HG02588 (cell line): ENCODE measurements around the gene AP2A1.
A peak's percentile ranks its signal among the peaks of the same experiment; 100 is the strongest.

Experiments used
- ATAC-seq: cut with Tn5 transposase; IDR thresholded peaks from one replicate; pipeline ENCODE4 v1.9.1; 2021; ENCODE audit warnings: mild to moderate bottlenecking, moderate library complexity; ENCODE audit not compliant: unreplicated experiment

AP2A1 gene

DNA sequence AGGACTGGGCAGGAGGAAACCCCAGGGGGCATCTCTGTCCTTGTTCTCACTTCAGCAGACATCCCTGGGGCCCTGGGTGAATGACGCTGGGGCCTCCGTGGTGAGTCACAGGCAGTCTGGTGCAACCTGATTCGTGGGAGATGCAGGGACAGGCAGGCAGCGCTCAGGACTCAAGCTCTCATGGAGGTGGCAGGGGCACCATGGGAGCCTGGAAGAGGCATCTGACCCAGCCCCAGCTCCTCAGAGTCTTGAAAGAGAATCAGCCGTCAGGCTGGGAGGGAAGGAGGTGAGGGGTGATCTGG is 70.2 kb downstream of the AP2A1 start:
- ATAC-seq, result no peak

- no peak for ATAC-seq
Measured at GRCh38 chr19:49837425-49837824, 70.6 kb downstream of the AP2A1 start.

DNA sequence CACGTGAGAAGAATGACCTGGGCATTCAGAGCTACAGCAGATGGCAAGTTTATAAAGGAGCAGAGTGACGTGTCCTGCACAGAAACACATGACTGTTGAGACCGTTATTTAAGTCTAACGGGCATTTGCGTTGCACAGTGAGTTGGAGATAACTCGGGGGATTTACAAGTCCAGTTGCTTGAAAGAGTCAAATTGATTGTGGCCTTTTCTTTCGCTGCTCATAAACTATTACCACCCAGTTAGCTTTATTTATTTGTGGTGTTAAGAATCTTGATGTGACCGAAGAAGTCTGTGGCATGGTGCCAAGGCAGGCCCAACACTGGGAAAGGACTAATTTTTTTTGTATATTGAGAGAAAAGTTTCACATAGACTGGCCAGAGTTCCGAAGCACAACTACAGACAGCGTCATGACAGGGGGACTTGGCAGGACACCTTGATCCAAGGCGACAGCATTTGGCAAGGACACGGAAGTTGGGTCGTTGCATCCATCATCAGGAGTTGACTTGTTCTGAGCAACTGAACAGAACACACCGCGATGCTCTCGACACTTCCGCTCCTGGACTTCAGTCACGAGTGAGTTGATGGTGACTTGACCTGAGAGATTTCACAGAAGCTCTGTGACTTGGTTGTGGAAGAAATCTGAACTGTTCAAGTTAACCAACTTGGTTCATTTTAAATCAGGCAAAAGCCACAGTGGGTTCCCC is 72.2 kb downstream of the AP2A1 start:
- no peak for ATAC-seq

- no peak for ATAC-seq
Measured at GRCh38 chr19:49839713-49840112, 72.9 kb downstream of the AP2A1 start.

- no peak for ATAC-seq
Measured at GRCh38 chr19:49840321-49840720, 73.5 kb downstream of the AP2A1 start.

- no peak for ATAC-seq
Measured at GRCh38 chr19:49840736-49841249, 74.0 kb downstream of the AP2A1 start.

DNA sequence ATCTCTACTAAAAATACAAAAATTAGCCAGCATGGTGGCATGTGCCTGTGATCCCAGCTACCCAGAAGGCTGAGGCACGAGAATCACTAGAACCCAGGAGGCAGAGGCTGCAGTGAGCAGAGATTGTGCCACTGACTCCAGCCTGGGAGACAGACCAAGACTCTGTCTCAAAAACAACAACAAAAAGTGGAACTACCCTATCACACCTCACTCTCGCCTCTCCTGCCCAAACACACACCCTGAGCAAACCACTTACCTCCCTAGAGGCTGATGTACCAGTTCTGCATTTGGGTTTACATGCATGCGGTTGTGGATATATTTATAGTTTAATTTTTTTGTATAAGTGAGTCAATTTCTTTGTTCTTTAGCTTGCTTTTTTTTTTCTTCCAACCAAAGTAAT is 76.5 kb downstream of the AP2A1 start:
- no peak for ATAC-seq

GRCh38 chr19:49844138-49845095 is 77.6 kb downstream of the AP2A1 start:
- no peak for ATAC-seq

DNA sequence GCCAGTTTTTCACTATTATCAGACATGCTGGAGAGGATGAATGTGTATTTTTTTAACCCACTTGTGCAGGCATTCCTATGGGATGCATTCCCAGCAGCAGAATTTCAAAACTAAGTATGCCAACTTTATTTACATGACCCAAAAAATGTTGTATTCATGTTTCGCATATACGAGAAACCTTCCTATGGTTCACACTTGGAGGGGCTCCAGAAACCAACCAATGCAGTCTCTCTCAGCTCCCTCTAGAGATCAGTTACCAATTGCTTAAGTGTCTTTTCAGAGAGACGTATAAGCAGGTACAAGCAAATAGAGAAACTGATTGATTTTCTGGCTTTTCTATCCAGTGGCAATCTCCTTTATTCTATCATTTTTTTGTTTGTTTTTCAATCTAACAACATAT is 78.6 kb downstream of the AP2A1 start:
- ATAC-seq, result no peak

DNA sequence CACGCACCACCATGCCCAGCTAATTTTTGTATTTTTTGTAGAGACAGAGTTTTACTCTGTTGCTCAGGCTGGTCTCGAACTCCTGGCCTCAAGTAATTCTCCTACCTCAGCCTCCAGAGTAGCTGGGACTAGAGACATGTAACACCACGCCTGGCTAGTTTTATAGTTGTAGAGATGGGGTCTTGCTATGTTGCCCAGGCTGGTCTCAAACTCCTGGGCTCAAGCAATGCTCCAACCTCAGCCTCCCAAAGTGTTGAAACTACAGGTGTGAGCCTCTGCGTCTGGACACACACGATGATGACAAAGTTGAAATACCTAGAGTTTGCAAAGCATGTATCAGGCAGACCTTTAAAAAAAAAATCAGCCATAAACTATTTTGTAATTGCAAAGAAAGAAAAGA is 79.6 kb downstream of the AP2A1 start:
- no peak for ATAC-seq

- ATAC-seq, result no peak
Measured at GRCh38 chr19:49847731-49848696, 81.2 kb downstream of the AP2A1 start.

DNA sequence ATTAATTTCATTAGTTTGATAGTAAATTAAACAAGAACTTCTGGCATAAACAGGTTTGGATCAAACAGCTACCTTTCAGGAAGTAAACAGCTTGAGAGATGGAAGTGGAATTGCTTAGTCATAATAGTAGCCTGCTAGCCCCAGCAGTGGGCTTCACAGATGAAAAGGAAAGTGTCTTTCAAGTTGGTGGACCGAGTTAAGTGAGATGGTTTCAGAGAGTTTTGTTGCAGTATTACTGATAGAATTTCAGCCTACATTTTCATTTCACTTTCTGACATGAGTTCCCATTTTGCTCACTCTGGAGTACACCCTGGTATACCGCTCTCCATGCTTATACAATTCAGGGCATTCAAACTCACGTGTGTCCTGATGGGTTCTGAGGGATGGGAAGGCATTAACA is 82.1 kb downstream of the AP2A1 start:
- ATAC-seq, result no peak

GRCh38 chr19:49849433-49850220 is 82.8 kb downstream of the AP2A1 start:
- no peak for ATAC-seq

- ATAC-seq, result no peak
Measured at GRCh38 chr19:49850221-49850486, 83.4 kb downstream of the AP2A1 start.

- peak; percentile 67 for ATAC-seq
Measured at GRCh38 chr19:49850487-49851342, 83.9 kb downstream of the AP2A1 start, which contains the start of gene PTOV1. PTOV1 (plus strand) TSS chr19:49851159.

DNA sequence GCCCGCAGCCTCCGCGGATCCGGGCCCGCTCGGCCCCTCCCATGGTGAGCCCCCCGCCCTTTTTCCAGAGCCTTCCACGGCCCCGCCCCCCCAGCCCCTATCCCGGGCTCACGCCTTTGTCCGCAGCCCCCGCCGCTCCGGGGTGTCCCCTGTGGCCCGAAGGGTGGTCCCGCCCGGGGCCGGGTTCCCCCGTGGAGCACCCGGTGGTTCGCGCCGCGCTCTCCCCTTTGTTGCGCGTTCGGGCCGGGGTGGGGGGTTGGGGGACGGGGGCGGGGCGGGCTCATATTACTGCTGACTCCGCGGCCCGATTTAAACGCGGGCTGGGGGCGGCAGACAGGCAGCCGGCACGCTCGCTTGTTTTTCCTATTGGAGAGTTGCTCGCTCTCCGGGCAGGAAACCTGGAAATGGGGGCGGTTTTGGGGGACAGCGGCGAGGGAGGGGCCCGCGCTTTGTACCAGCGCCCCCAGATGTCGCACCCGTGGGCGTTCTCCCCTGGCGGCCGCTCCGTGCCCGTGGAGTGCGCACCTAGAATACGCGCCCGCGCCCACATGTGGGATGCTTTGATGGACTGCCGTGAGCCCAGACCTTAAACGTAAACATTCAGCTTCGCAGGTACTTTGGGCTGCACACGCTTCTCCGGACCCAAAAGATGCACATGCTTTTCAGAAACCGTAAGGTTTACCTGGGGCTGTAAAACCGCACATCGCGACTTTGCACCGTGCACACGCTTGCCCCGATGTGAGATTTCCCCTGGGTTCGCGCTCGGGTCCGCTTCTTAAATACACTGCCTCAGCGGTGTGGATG is 84.9 kb downstream of the AP2A1 start:
- peak; percentile 8 for ATAC-seq

GRCh38 chr19:49852631-49853126 is 85.9 kb downstream of the AP2A1 start:
- no peak for ATAC-seq

DNA sequence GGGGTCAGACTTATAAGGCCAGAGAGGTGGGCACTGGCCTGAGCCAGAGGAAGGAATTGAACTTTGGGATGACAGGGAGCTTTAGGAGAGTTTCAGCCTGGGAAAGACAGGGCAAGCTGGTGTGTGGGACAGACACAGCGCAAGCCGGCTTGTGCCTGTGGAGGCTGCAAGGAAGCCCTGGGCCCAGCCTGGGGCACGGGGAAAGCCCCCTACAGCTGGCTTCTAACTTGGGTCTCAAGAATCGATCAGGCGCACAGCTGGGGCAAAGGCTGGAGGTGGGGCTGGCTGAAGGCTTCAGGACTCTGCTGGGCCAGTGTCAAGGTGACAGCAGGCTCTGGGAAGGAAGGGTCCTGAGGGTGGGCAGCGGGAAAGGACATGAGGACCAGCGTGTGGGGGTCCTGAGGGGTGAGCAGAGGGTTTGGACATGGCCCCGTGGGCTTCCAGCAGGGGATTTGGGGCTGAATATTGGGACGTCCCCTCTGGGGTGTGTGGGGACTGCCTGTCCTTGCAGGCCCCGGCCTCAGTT is 87.1 kb downstream of the AP2A1 start:
- ATAC-seq, result no peak
